GM21723 (cell line): ENCODE results near the gene MNT.

Experiments
- ATAC-seq: cut with Tn5 transposase; IDR thresholded peaks from one replicate; pipeline ENCODE4 v1.9.1; 2021; ENCODE audit warnings: mild to moderate bottlenecking, moderate library complexity; ENCODE audit not compliant: unreplicated experiment

Gene MNT

GRCh38 chr17:2364763-2365116 lies 36.1 kb downstream of the MNT start:
- ATAC-seq: no peak

DNA sequence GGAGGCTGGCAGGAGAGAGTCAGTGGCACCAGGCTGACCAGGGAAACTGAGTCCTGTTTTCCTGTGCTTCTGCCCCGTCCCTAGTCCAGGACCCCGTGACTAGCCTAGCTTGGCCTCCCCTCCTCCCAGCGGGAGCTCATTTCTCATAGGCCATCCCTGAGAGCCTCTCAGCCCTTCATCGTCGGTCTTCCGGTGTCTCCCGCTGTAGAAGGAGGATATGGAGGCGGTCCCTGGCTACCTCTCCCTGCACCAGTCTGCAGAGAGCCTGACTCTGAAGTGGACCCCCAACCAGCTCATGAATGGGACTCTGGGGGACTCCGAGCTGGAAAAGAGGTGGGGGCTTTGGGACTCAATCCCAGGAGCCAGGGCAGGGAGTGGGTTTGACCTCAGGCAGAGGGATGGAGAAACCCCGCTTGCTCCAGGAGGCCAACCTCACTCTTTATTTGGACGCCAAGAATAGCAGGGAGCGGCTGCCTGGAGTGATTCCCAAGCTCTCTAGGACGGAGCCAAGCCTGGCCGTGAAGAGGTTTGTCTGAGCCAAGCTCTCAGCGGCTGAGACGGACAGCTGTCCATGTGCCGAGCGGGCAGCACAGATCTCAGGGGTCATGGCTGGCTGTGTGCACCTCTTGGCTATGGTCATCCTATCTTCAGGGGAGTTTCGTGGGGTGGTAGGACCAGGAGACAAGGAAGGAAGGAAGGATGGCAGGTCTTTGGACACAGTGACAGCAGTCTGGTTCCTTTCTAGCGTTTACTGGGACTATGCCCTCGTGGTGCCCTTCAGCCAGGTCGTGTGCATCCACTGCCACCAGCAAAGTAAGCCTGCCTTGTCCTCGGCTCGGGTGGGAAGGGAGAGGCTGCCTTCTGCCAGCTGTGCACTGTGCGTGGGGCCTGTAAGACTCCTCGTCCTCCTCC lies 36.8 kb downstream of the MNT start:
- ATAC-seq: no peak

- no peak for ATAC-seq
Measured at GRCh38 chr17:2363318-2363717, 37.5 kb downstream of the MNT start.

DNA sequence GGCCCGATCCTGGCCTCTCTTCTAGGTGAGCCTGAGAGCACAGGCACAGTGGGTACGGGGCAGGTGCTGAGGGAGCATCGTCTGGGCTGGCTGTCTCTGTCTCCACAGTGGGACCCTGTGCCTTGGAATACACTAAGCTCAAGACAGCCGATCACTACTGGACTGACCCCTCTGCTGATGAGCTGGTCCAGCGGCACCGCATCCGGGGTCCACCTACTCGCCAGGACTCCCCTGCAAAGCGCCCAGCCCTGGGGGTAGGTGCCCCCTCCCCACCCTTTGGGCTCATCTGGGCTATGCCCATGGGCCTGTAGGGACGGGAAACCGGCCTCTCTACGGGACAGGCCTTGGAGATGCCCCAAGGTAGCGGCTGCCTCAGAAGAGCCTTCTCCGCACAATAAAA lies 38.0 kb downstream of the MNT start:
- no peak for ATAC-seq

GRCh38 chr17:2362416-2362815 lies 38.4 kb downstream of the MNT start:
- ATAC-seq: no peak

DNA sequence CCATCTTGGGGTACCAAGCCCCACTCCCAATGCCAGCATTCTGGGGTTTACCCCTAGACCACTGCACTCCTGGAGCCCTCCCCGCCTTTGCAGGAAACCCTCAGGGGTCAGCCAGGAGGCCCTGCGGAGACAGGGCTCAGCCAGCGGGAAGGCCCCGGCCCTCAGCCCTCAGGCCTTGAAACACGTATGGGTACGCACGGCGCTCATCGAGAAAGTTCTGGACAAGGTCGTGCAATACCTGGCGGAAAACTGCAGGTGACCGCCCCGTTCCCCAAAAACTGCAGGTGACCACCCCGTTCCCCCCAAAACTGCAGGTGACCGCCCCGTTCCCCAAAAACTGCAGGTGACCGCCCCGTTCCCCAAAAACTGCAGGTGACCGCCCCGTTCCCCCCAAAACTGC lies 38.8 kb downstream of the MNT start:
- no peak for ATAC-seq

- ATAC-seq: no peak
Measured at GRCh38 chr17:2361010-2361760, 39.7 kb downstream of the MNT start.

GRCh38 chr17:2357931-2358434 lies 42.9 kb downstream of the MNT start:
- ATAC-seq: no peak

- no peak for ATAC-seq
Measured at GRCh38 chr17:2357237-2357636, 43.6 kb downstream of the MNT start.

- ATAC-seq: no peak
Measured at GRCh38 chr17:2354311-2354710, 46.5 kb downstream of the MNT start.

GRCh38 chr17:2351269-2351668 lies 49.6 kb downstream of the MNT start:
- no peak for ATAC-seq

GRCh38 chr17:2347805-2348685 lies 52.8 kb downstream of the MNT start:
- ATAC-seq: no peak

- ATAC-seq: no peak
Measured at GRCh38 chr17:2346475-2346874, 54.4 kb downstream of the MNT start.

DNA sequence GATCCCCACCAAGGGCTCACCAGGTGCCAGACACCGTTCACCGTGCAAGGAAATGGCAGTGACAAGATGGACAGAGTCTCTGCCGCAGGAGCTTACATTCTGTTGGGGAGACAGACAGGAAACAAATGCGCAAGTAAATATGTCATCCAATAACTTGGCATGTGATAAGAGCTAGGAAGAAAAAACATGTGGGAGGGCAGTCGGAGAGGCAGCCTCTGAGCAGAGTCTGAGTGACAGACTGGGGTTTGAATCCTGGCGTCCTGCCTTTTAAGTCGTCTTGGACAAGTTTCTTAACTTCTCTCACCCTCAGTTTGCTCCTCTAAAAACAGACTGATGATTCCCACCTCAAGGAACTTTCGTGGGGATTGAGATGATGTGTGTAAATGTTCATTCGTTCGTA lies 56.3 kb downstream of the MNT start:
- no peak for ATAC-seq

DNA sequence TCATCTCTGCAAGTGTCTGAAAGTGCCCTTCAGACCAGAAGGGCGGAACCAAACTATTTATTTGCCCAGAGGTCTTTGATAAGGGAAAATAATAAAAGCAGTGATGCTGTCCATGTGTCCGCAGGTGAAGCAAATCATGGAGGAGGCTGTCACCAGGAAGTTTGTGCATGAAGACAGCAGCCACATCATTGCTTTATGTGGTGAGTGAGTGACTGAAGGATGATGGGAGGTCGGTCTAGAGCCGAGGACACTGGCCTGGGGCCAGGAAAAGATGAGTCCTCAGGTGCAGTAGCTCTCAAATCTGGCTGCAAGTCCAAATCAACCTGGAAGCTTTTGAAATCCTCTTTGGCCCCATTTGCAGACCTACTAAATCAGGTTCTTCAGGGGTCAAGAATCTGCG lies 57.4 kb downstream of the MNT start:
- ATAC-seq: no peak

- ATAC-seq: no peak
Measured at GRCh38 chr17:2338315-2338657, 62.6 kb downstream of the MNT start.

GRCh38 chr17:2337544-2338314 lies 63.1 kb downstream of the MNT start:
- peak; percentile 38 for ATAC-seq

- ATAC-seq: peak; percentile 48
Measured at GRCh38 chr17:2336852-2337543, 63.9 kb downstream of the MNT start, which contains the start of gene SGSM2. TSS of gene SGSM2 (plus strand) at chr17:2337501. CDS start at chr17:2337689, 188 bp downstream.

- peak; percentile 75 for ATAC-seq
Measured at GRCh38 chr17:2336215-2336851, 64.5 kb downstream of the MNT start, which contains the start of gene TSR1. TSS of gene TSR1 (minus strand) at chr17:2336457. CDS start at chr17:2336427, 30 bp downstream.
